Nephron progenitor cell (in vitro differentiated cells): Measurements from ENCODE around the gene CDC34.

Experiments
- DNase-seq: peaks from one replicate; pipeline ENCODE4 v3.0.0; 2021
- H3K27ac Mint-ChIP-seq: 2 replicates; pipeline ENCODE4 v1.8.0; 2021; ENCODE audit warnings: mild to moderate bottlenecking, moderate library complexity, mixed read lengths
- H3K27me3 Mint-ChIP-seq: 2 replicates; pipeline ENCODE4 v1.8.0; 2021; ENCODE audit warnings: mild to moderate bottlenecking, low read depth, mixed read lengths; ENCODE audit not compliant: poor library complexity
- H3K36me3 Mint-ChIP-seq: 2 replicates; pipeline ENCODE4 v1.8.0; 2021; ENCODE audit warnings: low read depth, mixed read lengths
- H3K4me1 Mint-ChIP-seq: 2 replicates; pipeline ENCODE4 v1.8.0; 2021; ENCODE audit warnings: mixed read lengths
- H3K4me3 Mint-ChIP-seq: 2 replicates; pipeline ENCODE4 v1.8.0; 2021; ENCODE audit warnings: mild to moderate bottlenecking, moderate library complexity, mixed read lengths
- H3K9me3 Mint-ChIP-seq: 2 replicates; pipeline ENCODE4 v1.8.0; 2021; ENCODE audit warnings: mild to moderate bottlenecking, moderate library complexity, mixed read lengths
- CTCF ChIP-seq: fragments of 200-600 bp; sonication (generic); IDR thresholded peaks from 2 replicates; pipeline ENCODE4 v1.5.0; 2021; ENCODE audit warnings: antibody characterized with exemption

The CDC34 gene, protein sequence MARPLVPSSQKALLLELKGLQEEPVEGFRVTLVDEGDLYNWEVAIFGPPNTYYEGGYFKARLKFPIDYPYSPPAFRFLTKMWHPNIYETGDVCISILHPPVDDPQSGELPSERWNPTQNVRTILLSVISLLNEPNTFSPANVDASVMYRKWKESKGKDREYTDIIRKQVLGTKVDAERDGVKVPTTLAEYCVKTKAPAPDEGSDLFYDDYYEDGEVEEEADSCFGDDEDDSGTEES

DNA sequence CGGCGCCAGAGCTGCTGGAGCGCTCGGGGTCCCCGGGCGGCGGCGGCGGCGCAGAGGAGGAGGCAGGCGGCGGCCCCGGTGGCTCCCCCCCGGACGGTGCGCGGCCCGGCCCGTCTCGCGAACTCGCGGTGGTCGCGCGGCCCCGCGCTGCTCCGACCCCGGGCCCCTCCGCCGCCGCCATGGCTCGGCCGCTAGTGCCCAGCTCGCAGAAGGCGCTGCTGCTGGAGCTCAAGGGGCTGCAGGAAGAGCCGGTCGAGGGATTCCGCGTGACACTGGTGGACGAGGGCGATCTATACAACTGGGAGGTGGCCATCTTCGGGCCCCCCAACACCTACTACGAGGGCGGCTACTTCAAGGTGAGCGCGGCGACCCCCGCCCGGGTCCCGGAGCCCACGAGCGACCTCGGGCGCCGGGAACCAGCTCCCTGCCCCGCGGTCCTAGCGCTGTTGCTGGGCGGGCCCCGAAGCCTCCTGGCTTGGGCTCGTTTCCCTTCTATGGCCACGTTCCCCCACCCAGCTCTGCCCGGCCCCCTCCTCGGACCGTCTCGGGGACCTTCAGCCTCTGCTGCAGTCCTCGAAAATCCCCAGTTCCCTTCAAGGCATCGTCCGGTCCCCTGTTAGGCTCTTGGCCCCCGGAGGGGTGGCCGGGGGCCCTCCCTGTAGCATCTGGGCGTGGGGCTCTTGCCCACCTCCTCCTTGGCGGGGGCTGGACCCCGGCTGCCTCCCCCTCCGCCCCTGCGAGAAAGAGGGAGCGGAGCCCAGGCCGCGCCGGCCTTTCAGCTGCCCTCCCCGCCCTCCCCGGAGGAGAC is at the start of gene CDC34:
Gene CDC34, plus strand, starts transcription at position 8 of the 808 bp plus-strand sequence. Its CDS starts 172 bp downstream, at position 180.
- Mint-ChIP-seq H3K36me3 (no peaks in the 10 kb centered on the region), H3K9me3 (no peaks in the 10 kb centered on the region), H3K4me3 (peak within 1 kb of the TSS; percentile 91), H3K27ac (peak within 1 kb of the TSS; percentile 36), H3K27me3 (no peaks in the 10 kb centered on the region), H3K4me1 (peaks cover 33% of the 10 kb centered on the region)
- DNase-seq, result peak; percentile 30
- TF ChIP-seq CTCF, result no peak

- no peak for DNase-seq
These were observed 49.1 kb upstream of the CDC34 start for GRCh38 chr19:482186-483041.

DNA sequence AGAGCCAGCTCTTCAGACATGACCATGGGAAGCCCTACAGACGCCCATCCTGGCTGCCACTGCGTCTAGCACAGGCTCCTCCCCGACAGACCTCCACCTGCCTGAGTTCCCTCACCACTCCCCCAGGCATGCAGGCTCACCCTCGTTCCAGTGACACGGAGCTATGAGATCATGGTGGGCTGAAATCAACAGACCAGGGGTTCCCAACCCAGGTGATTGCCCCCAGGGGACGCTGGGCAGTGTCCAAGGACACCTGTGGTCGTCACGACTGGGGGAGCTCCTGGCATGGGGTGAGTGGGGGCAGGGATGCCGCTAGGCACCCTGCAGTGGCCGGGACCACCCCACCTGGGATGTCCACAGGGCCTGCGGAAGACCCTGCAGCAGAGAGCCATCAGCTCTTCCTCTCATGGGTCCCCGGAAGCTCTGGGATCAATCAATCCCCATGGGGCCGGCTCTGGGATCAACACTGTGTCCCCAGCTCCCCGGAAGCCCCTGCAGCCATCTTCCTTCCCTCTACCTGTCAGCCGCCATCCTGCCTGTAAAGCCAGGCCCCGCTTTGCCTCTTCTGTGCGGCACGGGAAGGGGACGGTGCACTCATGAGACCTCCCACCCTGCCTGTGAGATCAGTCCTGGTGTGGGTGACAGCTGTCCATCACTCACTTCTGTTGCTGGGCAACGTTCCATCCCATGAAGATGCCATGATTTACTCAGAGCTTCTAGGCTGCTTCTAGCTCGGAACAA is 48.1 kb upstream of the CDC34 start:
- TF ChIP-seq CTCF, result no peak
- H3K27ac Mint-ChIP-seq, result no peak overlapping the region
- no peak for DNase-seq
- peaks cover 53% of the 10 kb centered on the region for H3K4me1 Mint-ChIP-seq
- no peak overlapping the region for H3K4me3 Mint-ChIP-seq
- H3K27me3 Mint-ChIP-seq, result peaks cover 41% of the 10 kb centered on the region
- peaks cover 9% of the 10 kb centered on the region for H3K36me3 Mint-ChIP-seq
- H3K9me3 Mint-ChIP-seq, result peaks cover 23% of the 10 kb centered on the region

More at GRCh38 chr19:482186-483041, 49.1 kb upstream of the CDC34 start:
- Mint-ChIP-seq H3K27ac (no peak overlapping the region), H3K36me3 (peaks cover 9% of the 10 kb centered on the region), H3K27me3 (peaks cover 45% of the 10 kb centered on the region), H3K4me3 (no peak overlapping the region), H3K4me1 (peaks cover 58% of the 10 kb centered on the region), H3K9me3 (peaks cover 23% of the 10 kb centered on the region)
- TF ChIP-seq CTCF, result no peak

DNA sequence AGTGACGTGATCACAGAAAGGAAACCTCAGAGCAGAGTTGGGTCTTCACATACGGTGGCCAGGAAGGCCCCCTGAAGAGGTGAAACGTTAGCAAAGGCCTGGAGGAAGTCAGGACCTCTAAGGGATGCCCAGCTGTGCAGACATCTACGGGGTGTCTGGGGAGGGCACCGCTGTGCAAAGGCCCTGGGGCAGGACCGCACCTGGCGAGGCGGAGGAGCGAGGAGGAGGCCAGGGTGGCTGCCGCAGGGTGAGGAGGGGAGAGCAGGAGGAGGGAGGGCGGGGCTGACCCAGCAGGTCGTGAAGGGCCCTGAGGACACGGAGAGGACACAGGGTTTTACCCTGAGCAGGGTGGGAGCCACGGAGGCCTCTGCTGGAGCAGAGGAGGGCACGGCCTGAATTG is 47.1 kb upstream of the CDC34 start:
- Mint-ChIP-seq H3K9me3 (peaks cover 22% of the 10 kb centered on the region), H3K36me3 (peaks cover 9% of the 10 kb centered on the region), H3K27me3 (peaks cover 41% of the 10 kb centered on the region), H3K27ac (no peak overlapping the region), H3K4me3 (no peak overlapping the region), H3K4me1 (peaks cover 43% of the 10 kb centered on the region)
- no peak for DNase-seq
- TF ChIP-seq CTCF, result no peak

DNA sequence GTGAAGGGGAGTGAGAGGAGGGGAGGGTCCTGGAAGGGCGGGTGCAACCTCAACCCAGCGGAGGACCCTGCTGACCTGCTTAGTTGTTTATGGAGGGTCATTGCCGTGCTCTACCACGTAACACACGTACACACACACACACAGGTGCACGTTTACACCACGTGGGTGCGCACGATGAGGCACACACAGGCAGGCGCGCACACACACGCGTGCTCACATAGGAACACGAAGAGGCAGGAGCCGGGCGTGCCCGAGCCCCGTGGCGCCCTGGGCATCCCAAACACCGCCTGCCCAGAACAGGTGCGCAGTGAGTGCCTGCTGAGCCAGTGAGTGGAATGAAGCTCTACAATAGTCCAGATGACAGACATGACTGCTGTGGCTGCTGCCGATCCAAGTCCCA is 46.5 kb upstream of the CDC34 start:
- H3K27ac Mint-ChIP-seq, result no peak overlapping the region

More for the DNA sequence above, 46.5 kb upstream of the CDC34 start:
- H3K4me3 Mint-ChIP-seq, result no peak overlapping the region
- peaks cover 43% of the 10 kb centered on the region for H3K4me1 Mint-ChIP-seq
- H3K9me3 Mint-ChIP-seq, result peaks cover 16% of the 10 kb centered on the region
- peaks cover 9% of the 10 kb centered on the region for H3K36me3 Mint-ChIP-seq
- no peak for TF ChIP-seq CTCF
- no peak for DNase-seq
- H3K27me3 Mint-ChIP-seq, result peaks cover 45% of the 10 kb centered on the region
